Measurements from ENCODE around the gene SERPINE3.

Gene SERPINE3

GRCh38 chr13:51317262-51317661 is 22.2 kb upstream of the SERPINE3 start:
- no peak overlapping the region for H3K4me3 ChIP-seq (ENCODE audit: low read length)
- no peaks in the 10 kb centered on the region for H3K36me3 ChIP-seq (ENCODE audit: control insufficient read depth, low read depth, low read length)
- H3K27me3 ChIP-seq (ENCODE audit: control insufficient read depth, insufficient read depth, low read length) = no peaks in the 10 kb centered on the region
- H3K27ac ChIP-seq (ENCODE audit: low read length) = no peak overlapping the region
- H3K4me1 ChIP-seq (ENCODE audit: control insufficient read depth, low read depth, low read length) = peaks cover 11% of the 10 kb centered on the region
- H3K9ac ChIP-seq (ENCODE audit: low read length) = no peak overlapping the region
- H3K9me3 ChIP-seq (ENCODE audit: control insufficient read depth, low read depth, low read length) = no peaks in the 10 kb centered on the region

GRCh38 chr13:51318015-51318414 is 21.5 kb upstream of the SERPINE3 start:
- Histone ChIP-seq H3K27ac (ENCODE audit: low read length) (no peak overlapping the region), H3K9ac (ENCODE audit: low read length) (no peak overlapping the region), H3K27me3 (ENCODE audit: control insufficient read depth, insufficient read depth, low read length) (no peaks in the 10 kb centered on the region), H3K36me3 (ENCODE audit: control insufficient read depth, low read depth, low read length) (no peaks in the 10 kb centered on the region), H3K4me3 (ENCODE audit: low read length) (no peak overlapping the region), H3K9me3 (ENCODE audit: control insufficient read depth, low read depth, low read length) (no peaks in the 10 kb centered on the region), H3K4me1 (ENCODE audit: control insufficient read depth, low read depth, low read length) (peaks cover 11% of the 10 kb centered on the region)

GRCh38 chr13:51318876-51319275 is 20.6 kb upstream of the SERPINE3 start:
- no peaks in the 10 kb centered on the region for H3K36me3 ChIP-seq (ENCODE audit: control insufficient read depth, low read depth, low read length)
- no peak overlapping the region for H3K4me3 ChIP-seq (ENCODE audit: low read length)
- peaks cover 11% of the 10 kb centered on the region for H3K4me1 ChIP-seq (ENCODE audit: control insufficient read depth, low read depth, low read length)
- no peaks in the 10 kb centered on the region for H3K27me3 ChIP-seq (ENCODE audit: control insufficient read depth, insufficient read depth, low read length)
- no peaks in the 10 kb centered on the region for H3K9me3 ChIP-seq (ENCODE audit: control insufficient read depth, low read depth, low read length)
- no peak overlapping the region for H3K9ac ChIP-seq (ENCODE audit: low read length)
- H3K27ac ChIP-seq (ENCODE audit: low read length) = no peak overlapping the region

GRCh38 chr13:51321836-51322235 is 17.7 kb upstream of the SERPINE3 start:
- Histone ChIP-seq H3K36me3 (ENCODE audit: control insufficient read depth, low read depth, low read length) (no peaks in the 10 kb centered on the region), H3K27ac (ENCODE audit: low read length) (no peak overlapping the region), H3K9me3 (ENCODE audit: control insufficient read depth, low read depth, low read length) (no peaks in the 10 kb centered on the region), H3K4me3 (ENCODE audit: low read length) (no peak overlapping the region), H3K4me1 (ENCODE audit: control insufficient read depth, low read depth, low read length) (peaks cover 12% of the 10 kb centered on the region), H3K27me3 (ENCODE audit: control insufficient read depth, insufficient read depth, low read length) (no peaks in the 10 kb centered on the region), H3K9ac (ENCODE audit: low read length) (no peak overlapping the region)

- Histone ChIP-seq H3K9ac (ENCODE audit: low read length) (no peak overlapping the region), H3K4me3 (ENCODE audit: low read length) (no peak overlapping the region), H3K27ac (ENCODE audit: low read length) (no peak overlapping the region), H3K36me3 (ENCODE audit: control insufficient read depth, low read depth, low read length) (no peaks in the 10 kb centered on the region), H3K9me3 (ENCODE audit: control insufficient read depth, low read depth, low read length) (no peaks in the 10 kb centered on the region), H3K27me3 (ENCODE audit: control insufficient read depth, insufficient read depth, low read length) (no peaks in the 10 kb centered on the region), H3K4me1 (ENCODE audit: control insufficient read depth, low read depth, low read length) (peaks cover 12% of the 10 kb centered on the region)
These were observed 16.7 kb upstream of the SERPINE3 start for GRCh38 chr13:51322826-51323225.

GRCh38 chr13:51323824-51324511 is 15.5 kb upstream of the SERPINE3 start:
- no peaks in the 10 kb centered on the region for H3K36me3 ChIP-seq (ENCODE audit: control insufficient read depth, low read depth, low read length)

GRCh38 chr13:51324714-51325420 is 14.6 kb upstream of the SERPINE3 start:
- no peaks in the 10 kb centered on the region for H3K9me3 ChIP-seq (ENCODE audit: control insufficient read depth, low read depth, low read length)
- no peak overlapping the region for H3K27ac ChIP-seq (ENCODE audit: low read length)
- no peak overlapping the region for H3K4me3 ChIP-seq (ENCODE audit: low read length)
- no peak overlapping the region for H3K9ac ChIP-seq (ENCODE audit: low read length)
- peaks cover 21% of the 10 kb centered on the region for H3K4me1 ChIP-seq (ENCODE audit: control insufficient read depth, low read depth, low read length)
- H3K27me3 ChIP-seq (ENCODE audit: control insufficient read depth, insufficient read depth, low read length) = no peaks in the 10 kb centered on the region
- H3K36me3 ChIP-seq (ENCODE audit: control insufficient read depth, low read depth, low read length) = no peaks in the 10 kb centered on the region

More at GRCh38 chr13:51323824-51324511, 15.5 kb upstream of the SERPINE3 start:
- Histone ChIP-seq H3K4me1 (ENCODE audit: control insufficient read depth, low read depth, low read length) (peaks cover 19% of the 10 kb centered on the region), H3K9ac (ENCODE audit: low read length) (no peak overlapping the region), H3K27ac (ENCODE audit: low read length) (no peak overlapping the region), H3K27me3 (ENCODE audit: control insufficient read depth, insufficient read depth, low read length) (no peaks in the 10 kb centered on the region), H3K9me3 (ENCODE audit: control insufficient read depth, low read depth, low read length) (no peaks in the 10 kb centered on the region), H3K4me3 (ENCODE audit: low read length) (no peak overlapping the region)

- H3K4me1 ChIP-seq (ENCODE audit: control insufficient read depth, low read depth, low read length) = peaks cover 21% of the 10 kb centered on the region
These were observed 13.7 kb upstream of the SERPINE3 start for GRCh38 chr13:51325837-51326236.

GRCh38 chr13:51326777-51327176 is 12.7 kb upstream of the SERPINE3 start:
- no peak overlapping the region for H3K4me3 ChIP-seq (ENCODE audit: low read length)
- H3K27me3 ChIP-seq (ENCODE audit: control insufficient read depth, insufficient read depth, low read length) = no peaks in the 10 kb centered on the region
- H3K27ac ChIP-seq (ENCODE audit: low read length) = no peak overlapping the region
- H3K9ac ChIP-seq (ENCODE audit: low read length) = no peak overlapping the region
- H3K9me3 ChIP-seq (ENCODE audit: control insufficient read depth, low read depth, low read length) = no peaks in the 10 kb centered on the region
- H3K4me1 ChIP-seq (ENCODE audit: control insufficient read depth, low read depth, low read length) = peaks cover 21% of the 10 kb centered on the region
- no peaks in the 10 kb centered on the region for H3K36me3 ChIP-seq (ENCODE audit: control insufficient read depth, low read depth, low read length)

More at GRCh38 chr13:51325837-51326236, 13.7 kb upstream of the SERPINE3 start:
- no peak overlapping the region for H3K27ac ChIP-seq (ENCODE audit: low read length)
- no peaks in the 10 kb centered on the region for H3K27me3 ChIP-seq (ENCODE audit: control insufficient read depth, insufficient read depth, low read length)
- no peaks in the 10 kb centered on the region for H3K36me3 ChIP-seq (ENCODE audit: control insufficient read depth, low read depth, low read length)
- H3K9me3 ChIP-seq (ENCODE audit: control insufficient read depth, low read depth, low read length) = no peaks in the 10 kb centered on the region
- no peak overlapping the region for H3K9ac ChIP-seq (ENCODE audit: low read length)
- H3K4me3 ChIP-seq (ENCODE audit: low read length) = no peak overlapping the region

- Histone ChIP-seq H3K27me3 (ENCODE audit: control insufficient read depth, insufficient read depth, low read length) (no peaks in the 10 kb centered on the region), H3K9me3 (ENCODE audit: control insufficient read depth, low read depth, low read length) (no peaks in the 10 kb centered on the region), H3K9ac (ENCODE audit: low read length) (no peak overlapping the region), H3K4me3 (ENCODE audit: low read length) (no peak overlapping the region), H3K36me3 (ENCODE audit: control insufficient read depth, low read depth, low read length) (no peaks in the 10 kb centered on the region), H3K4me1 (ENCODE audit: control insufficient read depth, low read depth, low read length) (peaks cover 21% of the 10 kb centered on the region), H3K27ac (ENCODE audit: low read length) (no peak overlapping the region)
These were observed 11.5 kb upstream of the SERPINE3 start for GRCh38 chr13:51327961-51328360.

- no peaks in the 10 kb centered on the region for H3K9me3 ChIP-seq (ENCODE audit: control insufficient read depth, low read depth, low read length)
These were observed 11.0 kb upstream of the SERPINE3 start for GRCh38 chr13:51328488-51328887.

GRCh38 chr13:51329606-51330005 is 9.9 kb upstream of the SERPINE3 start:
- no peaks in the 10 kb centered on the region for H3K9me3 ChIP-seq (ENCODE audit: control insufficient read depth, low read depth, low read length)
- H3K36me3 ChIP-seq (ENCODE audit: control insufficient read depth, low read depth, low read length) = no peaks in the 10 kb centered on the region
- no peak overlapping the region for H3K4me3 ChIP-seq (ENCODE audit: low read length)
- H3K4me1 ChIP-seq (ENCODE audit: control insufficient read depth, low read depth, low read length) = peaks cover 21% of the 10 kb centered on the region
- H3K9ac ChIP-seq (ENCODE audit: low read length) = no peak overlapping the region
- H3K27ac ChIP-seq (ENCODE audit: low read length) = no peak overlapping the region
- H3K27me3 ChIP-seq (ENCODE audit: control insufficient read depth, insufficient read depth, low read length) = no peaks in the 10 kb centered on the region

More at GRCh38 chr13:51328488-51328887, 11.0 kb upstream of the SERPINE3 start:
- Histone ChIP-seq H3K4me3 (ENCODE audit: low read length) (no peak overlapping the region), H3K36me3 (ENCODE audit: control insufficient read depth, low read depth, low read length) (no peaks in the 10 kb centered on the region), H3K27me3 (ENCODE audit: control insufficient read depth, insufficient read depth, low read length) (no peaks in the 10 kb centered on the region), H3K4me1 (ENCODE audit: control insufficient read depth, low read depth, low read length) (peaks cover 21% of the 10 kb centered on the region), H3K9ac (ENCODE audit: low read length) (no peak overlapping the region), H3K27ac (ENCODE audit: low read length) (no peak overlapping the region)
